GM12878 (cell line): ENCODE data around the gene XNDC1N. TPM values are rescaled to one million over a fixed set of nuclear protein-coding genes. Genes with fewer than 3 reads are reported as not detected.

ENCODE experiments used
- BRCA1 ChIP-seq: IDR thresholded peaks from 2 replicates; pipeline ENCODE4 v1.6.1; 2011; ENCODE audit warnings: low read depth, low read length, improper control_type of control experiment
- CEBPZ ChIP-seq: fragments of 150-350 bp; IDR thresholded peaks from 2 replicates; pipeline ENCODE4 v1.6.1; 2016; ENCODE audit warnings: low read depth, low read length
- ELK1 ChIP-seq: IDR thresholded peaks from 2 replicates; pipeline ENCODE4 v1.6.1; 2012; ENCODE audit warnings: low read depth, low read length, improper control_type of control experiment
- EP300 ChIP-seq, 2 experiments: fragments of 150-350 bp in 1 of 2; IDR thresholded peaks; 2 replicates each; pipeline ENCODE4 v1.6.1; 2011 to 2012; ENCODE audit warnings: low read depth in 2 of 2, low read length in 2 of 2, borderline replicate concordance in 1 of 2, improper control_type of control experiment in 1 of 2, inconsistent platforms in 1 of 2; ENCODE audit not compliant: control insufficient read depth in 1 of 2
- FOXM1 ChIP-seq: IDR thresholded peaks from 2 replicates; pipeline ENCODE4 v1.6.1; 2012; ENCODE audit warnings: low read depth, mild to moderate bottlenecking, inconsistent platforms, low read length, moderate library complexity
- HDAC2 ChIP-seq: fragments of 200-600 bp; sonication (generic); IDR thresholded peaks from 2 replicates; pipeline ENCODE4 v1.6.1; 2017
- IRF5 ChIP-seq: fragments of 450-650 bp; IDR thresholded peaks from 2 replicates; pipeline ENCODE4 v1.6.1; 2017; ENCODE audit warnings: borderline replicate concordance
- MEF2B ChIP-seq: fragments of 450-650 bp; IDR thresholded peaks from 2 replicates; pipeline ENCODE4 v1.6.1; 2018; ENCODE audit warnings: mild to moderate bottlenecking, moderate library complexity; ENCODE audit not compliant: partially characterized antibody, poor library complexity, severe bottlenecking
- MTA2 ChIP-seq: fragments of 450-650 bp; IDR thresholded peaks from 2 replicates; pipeline ENCODE4 v1.6.1; 2016; ENCODE audit warnings: low read depth, mild to moderate bottlenecking, moderate library complexity
- MYC ChIP-seq: IDR thresholded peaks from 2 replicates; pipeline ENCODE4 v1.6.1; 2011; ENCODE audit warnings: mild to moderate bottlenecking, low read length, moderate library complexity, inconsistent platforms; ENCODE audit not compliant: insufficient read depth, insufficient replicate concordance, insufficient read length, severe bottlenecking
- PAX8 ChIP-seq: fragments of 450-650 bp; IDR thresholded peaks from 2 replicates; pipeline ENCODE4 v1.6.1; 2017; ENCODE audit warnings: mild to moderate bottlenecking, moderate library complexity
- PKNOX1 ChIP-seq: fragments of 450-650 bp; IDR thresholded peaks from 2 replicates; pipeline ENCODE4 v1.6.1; 2016; ENCODE audit warnings: mild to moderate bottlenecking
- POLR2A ChIP-seq: IDR thresholded peaks from 2 replicates; pipeline ENCODE4 v1.6.1; 2011; ENCODE audit warnings: low read depth, mild to moderate bottlenecking, low read length
- RAD51 ChIP-seq: fragments of 450-650 bp; IDR thresholded peaks from 2 replicates; pipeline ENCODE4 v1.6.1; 2016; ENCODE audit warnings: moderate library complexity, mild to moderate bottlenecking, inconsistent platforms
- RUNX3 ChIP-seq: IDR thresholded peaks from 2 replicates; pipeline ENCODE4 v1.6.1; 2012; ENCODE audit warnings: low read length, inconsistent platforms
- SKIL ChIP-seq: fragments of 450-650 bp; IDR thresholded peaks from 2 replicates; pipeline ENCODE4 v1.6.1; 2017; ENCODE audit warnings: mild to moderate bottlenecking, low read depth, inconsistent platforms; ENCODE audit not compliant: poor library complexity, severe bottlenecking
- SMARCA5 ChIP-seq: fragments of 450-650 bp; IDR thresholded peaks from 2 replicates; pipeline ENCODE4 v1.6.1; 2017; ENCODE audit warnings: mild to moderate bottlenecking
- SP1 ChIP-seq: IDR thresholded peaks from one replicate; pipeline ENCODE4 v1.6.1; 2011; ENCODE audit warnings: low read depth, low read length
- SUPT20H ChIP-seq: IDR thresholded peaks from 2 replicates; pipeline ENCODE4 v1.6.1; 2011; ENCODE audit warnings: low read depth, mild to moderate bottlenecking, low read length, moderate library complexity, borderline replicate concordance; ENCODE audit not compliant: control insufficient read depth
- TAF1 ChIP-seq: IDR thresholded peaks from 2 replicates; pipeline ENCODE4 v1.6.1; 2011; ENCODE audit warnings: mild to moderate bottlenecking, low read depth, low read length, borderline replicate concordance
- ZNF274 ChIP-seq: IDR thresholded peaks from one replicate; pipeline ENCODE4 v1.8.0; 2011; ENCODE audit not compliant: insufficient read length, insufficient read depth
- polyA plus RNA-seq, 11 experiments: library from polyadenylated mRNA; depleted of rRNA in 4 of 11; unstranded in 6 of 11; stranded (reverse) in 5 of 11; fragments of >200 nt; fragmentation: Nextera tagmentation in 4 of 11; fragmentation: Illumina TruSeq in 1 of 11; extraction: Ambion mirVana in 4 of 11; extraction: Trizol in 1 of 11; gene quantifications; 1 replicate in 1 of 11; 2 replicates in 10 of 11; pipeline versions ENCODE4 v1.2.1 to v1.2.3, GENCODE V29; 2011 to 2016; ENCODE audit warnings: inconsistent platforms in 2 of 11, missing spikeins in 2 of 11, low read depth in 1 of 11
- total RNA-seq, 4 experiments: library from RNA; depleted of rRNA in 3 of 4; stranded (reverse); fragments of >200 nt in 3 of 4; fragmentation: Illumina TruSeq in 1 of 4; extraction: Trizol in 1 of 4; gene quantifications; 2 replicates each; pipeline versions ENCODE4 v1.2.1 to v1.2.3, GENCODE V29; 2013 to 2021

The XNDC1N gene
- total and polyA plus RNA-seq, 10 of the 15 experiments (the other 5 are each of a cell fraction or from before 2014, with no cell fraction given), result 5.7 to 13.7 (median 9.8) TPM

GRCh38 chr11:71928737-71929443 lies 496 bp upstream of the XNDC1N start, which contains the start of gene RNF121 (continued):
- TF ChIP-seq SMARCA5 (peak; percentile 28; the same call in 1 of the 2 replicates), IRF5 (no peak; the same call in 1 of the 2 replicates), CEBPZ (no peak), SKIL (peak; percentile 84), SUPT20H (peak; percentile 89), RUNX3 (peak; percentile 94), HDAC2 (no peak), RAD51 (no peak), PKNOX1 (peak; percentile 59; the same call in 1 of the 2 replicates), BRCA1 (peak; percentile 34; the same call in 1 of the 2 replicates), TAF1 (peak; percentile 98), POLR2A (peak; percentile 96), SP1 (peak; percentile 85), MYC (peak; percentile 13), ZNF274 (no peak), PAX8 (0 out of 2 replicates have a peak, but pooled peaks have one; percentile 52), ELK1 (no peak), EP300 (IDR thresholded peaks at IDR 0.05; ENCODE audit: borderline replicate concordance in 1 of 2, control insufficient read depth in 1 of 2, low read depth in 2 of 2, low read length in 2 of 2) (no peak), MTA2 (no peak), MEF2B (no peak), FOXM1 (no peak)
